NOMO-1 (cell line): ENCODE results near the gene HSF2BP.
"Not testable (repeated sequence)": the region's sequence is repeated elsewhere in the genome, so short reads cannot be mapped to it uniquely, and the experiment has no call there.

Source experiments
- DNase-seq, 2 experiments: peaks; one replicate each; lab custom pipeline; 2025; ENCODE audit not compliant: unreplicated experiment in 2 of 2; lab: John Stamatoyannopoulos, UW

The HSF2BP gene

GRCh38 chr21:43479197-43479596, 180.1 kb downstream of the HSF2BP start:
- DNase-seq, result not testable (repeated sequence)
